ENCODE measurements around the gene STX11. TPM values are rescaled to one million over a fixed set of nuclear protein-coding genes. Genes with fewer than 3 reads are reported as not detected.

Gene STX11
- 23.3 and 26.4 TPM in 2 replicates for total RNA-seq

DNA sequence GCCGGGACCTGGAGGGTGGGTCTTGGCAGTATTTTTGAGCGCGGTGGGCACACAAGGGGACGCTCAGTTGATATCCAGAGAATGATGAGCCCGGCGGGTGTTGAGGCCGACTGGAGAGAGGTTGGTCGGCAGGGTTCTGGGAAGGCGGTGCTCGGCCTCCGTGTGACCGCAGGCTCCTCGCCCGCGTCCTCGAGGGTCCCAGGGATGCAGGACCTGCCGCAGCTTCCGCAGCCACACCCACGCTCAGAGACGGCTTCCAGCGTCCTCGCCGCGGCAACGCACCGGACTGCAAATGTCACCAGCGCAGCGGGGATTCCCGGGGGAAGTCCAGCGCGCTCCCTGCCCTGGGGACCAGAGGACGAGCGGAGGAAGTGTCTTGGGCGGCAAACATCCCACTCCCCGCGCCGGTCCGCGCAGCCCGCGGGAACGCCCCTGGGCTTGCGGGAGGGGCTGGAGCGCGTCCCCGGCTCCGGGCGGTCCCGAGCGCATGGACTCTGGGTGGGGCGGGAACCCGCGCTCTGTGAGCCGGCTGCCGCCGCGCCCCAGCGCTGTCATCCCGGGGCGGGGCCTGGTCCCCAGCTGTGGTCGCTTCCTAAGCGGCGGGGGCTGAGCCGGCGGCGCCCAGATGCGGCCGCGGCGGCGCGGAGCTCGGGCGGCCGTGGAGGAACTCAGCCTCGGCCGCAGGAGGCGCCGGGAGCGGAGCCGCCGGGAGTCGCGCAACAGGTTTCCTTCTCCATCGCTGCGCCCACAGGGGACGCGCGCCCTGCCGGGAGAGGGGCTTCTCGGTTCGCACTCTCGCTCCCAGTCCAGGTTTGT lies at the start of gene STX11:
STX11 (plus strand) TSS at position 624 of the 816 bp plus-strand sequence. CDS start 36,111 bp downstream, outside the sequence.
- Mint-ChIP-seq H3K4me3 (peak within 1 kb of the TSS; percentile 92), H3K4me1 (peaks cover 46% of the 10 kb centered on the region), H3K27ac (peak within 1 kb of the TSS; percentile 96), H3K36me3 (ENCODE audit: low read depth) (peaks cover 20% of the 10 kb centered on the region), H3K9me3 (no peaks in the 10 kb centered on the region), H3K27me3 (no peaks in the 10 kb centered on the region)
- ChIA-PET POLR2A (interaction anchor here (0.6 to 2.3 kb wide), 13 partner anchors 9 to 314 kb away, joined by 3 to 21 read pairs (median 5); partner anchors contain the start of gene SF3B5), CTCF (interaction anchor here (1.3 to 1.7 kb wide), 3 partner anchors 26 to 68 kb away, joined by 5 to 6 read pairs (median 6); no protein-coding TSS in a partner anchor)
- TF ChIP-seq, protein P1, sequence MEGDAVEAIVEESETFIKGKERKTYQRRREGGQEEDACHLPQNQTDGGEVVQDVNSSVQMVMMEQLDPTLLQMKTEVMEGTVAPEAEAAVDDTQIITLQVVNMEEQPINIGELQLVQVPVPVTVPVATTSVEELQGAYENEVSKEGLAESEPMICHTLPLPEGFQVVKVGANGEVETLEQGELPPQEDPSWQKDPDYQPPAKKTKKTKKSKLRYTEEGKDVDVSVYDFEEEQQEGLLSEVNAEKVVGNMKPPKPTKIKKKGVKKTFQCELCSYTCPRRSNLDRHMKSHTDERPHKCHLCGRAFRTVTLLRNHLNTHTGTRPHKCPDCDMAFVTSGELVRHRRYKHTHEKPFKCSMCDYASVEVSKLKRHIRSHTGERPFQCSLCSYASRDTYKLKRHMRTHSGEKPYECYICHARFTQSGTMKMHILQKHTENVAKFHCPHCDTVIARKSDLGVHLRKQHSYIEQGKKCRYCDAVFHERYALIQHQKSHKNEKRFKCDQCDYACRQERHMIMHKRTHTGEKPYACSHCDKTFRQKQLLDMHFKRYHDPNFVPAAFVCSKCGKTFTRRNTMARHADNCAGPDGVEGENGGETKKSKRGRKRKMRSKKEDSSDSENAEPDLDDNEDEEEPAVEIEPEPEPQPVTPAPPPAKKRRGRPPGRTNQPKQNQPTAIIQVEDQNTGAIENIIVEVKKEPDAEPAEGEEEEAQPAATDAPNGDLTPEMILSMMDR (IDR thresholded peaks at IDR 0.05): no peak
- DNase-seq (peak; percentile 84), ATAC-seq (ENCODE audit: low read depth) (peak; percentile 72)
- intact Hi-C loops (cut with micrococcal nuclease): loop anchor here (1.0 to 10.0 kb wide), 9 partner anchors 13 to 1815 kb away; partner anchors contain the start of genes HIVEP2, SF3B5, SHPRH and UTRN

DNA sequence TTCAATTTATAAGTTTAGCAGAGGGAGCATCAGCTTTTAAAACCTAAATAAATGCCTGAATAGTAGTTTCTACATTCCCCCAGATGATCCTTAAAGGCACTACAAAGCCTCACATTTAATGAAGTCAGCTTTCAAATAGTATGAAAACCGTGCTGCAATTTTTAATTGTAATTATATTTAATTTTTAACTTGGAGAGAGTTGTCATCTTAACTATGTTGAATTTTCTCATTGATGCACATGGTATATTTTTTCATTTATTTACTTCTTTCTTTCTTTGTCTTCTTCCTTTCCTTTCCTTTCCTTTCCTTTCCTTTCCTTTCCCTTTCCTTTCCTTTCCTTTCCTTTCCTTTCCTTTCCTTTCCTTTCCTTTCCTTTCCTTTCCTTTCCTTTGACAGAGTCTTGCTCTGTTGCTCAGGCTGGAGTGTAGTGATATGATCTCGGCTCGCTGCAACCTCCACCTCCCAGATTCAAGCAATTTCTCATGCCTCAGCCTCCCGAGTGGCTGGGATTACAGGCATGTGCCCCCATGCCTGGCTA lies 47.2 kb upstream of the STX11 start:
- Mint-ChIP-seq H3K9me3 (no peaks in the 10 kb centered on the region), H3K27ac (no peak overlapping the region)
- POLR2A ChIA-PET: no interaction called here

DNA sequence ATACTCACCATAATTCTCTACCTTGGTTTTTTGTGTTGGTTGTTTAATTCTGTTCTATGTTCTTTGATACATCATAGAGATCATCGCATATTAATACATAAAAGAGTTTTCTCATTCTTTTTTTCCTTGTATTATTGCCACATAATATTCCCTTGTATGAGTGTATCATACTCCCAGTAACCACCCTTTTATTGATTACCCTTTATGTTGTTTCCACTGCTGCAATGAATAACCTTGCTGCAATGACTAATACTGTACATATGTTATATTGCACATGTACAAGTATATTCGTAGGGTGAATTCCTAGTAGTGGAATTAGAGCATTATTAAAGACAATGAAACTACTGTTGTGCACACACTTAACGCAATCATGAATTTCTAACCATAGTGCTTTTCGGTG lies 45.8 kb upstream of the STX11 start:
- ATAC-seq (ENCODE audit: low read depth) (no peak), DNase-seq (no peak)
- intact Hi-C loops (cut with micrococcal nuclease): loop anchor here (2.0 kb wide), 1 partner anchor 180 kb away; the partner anchor contains the start of gene UTRN
- Mint-ChIP-seq H3K27me3 (no peaks in the 10 kb centered on the region), H3K27ac (no peak overlapping the region), H3K4me1 (no peaks in the 10 kb centered on the region), H3K36me3 (ENCODE audit: low read depth) (no peaks in the 10 kb centered on the region), H3K9me3 (no peaks in the 10 kb centered on the region), H3K4me3 (no peak overlapping the region)
- ChIA-PET POLR2A (interaction anchor here (1.0 to 1.8 kb wide), 4 partner anchors 9 to 377 kb away, joined by 4 to 12 read pairs (median 8); partner anchors contain the start of genes SF3B5 and STX11), CTCF (interaction anchor here (0.8 to 3.4 kb wide), 12 partner anchors 12 to 380 kb away, joined by 3 to 49 read pairs (median 4); no protein-coding TSS in a partner anchor)
- TF ChIP-seq, protein P1 (IDR thresholded peaks at IDR 0.05): no peak

More for the DNA sequence above, 47.2 kb upstream of the STX11 start:
- intact Hi-C loops (cut with micrococcal nuclease): no loop called here
- DNase-seq (no peak), ATAC-seq (ENCODE audit: low read depth) (no peak)
- Mint-ChIP-seq H3K27me3 (no peaks in the 10 kb centered on the region), H3K4me3 (no peak overlapping the region), H3K36me3 (ENCODE audit: low read depth) (no peaks in the 10 kb centered on the region), H3K4me1 (no peaks in the 10 kb centered on the region)
- TF ChIP-seq, protein P1 (IDR thresholded peaks at IDR 0.05): no peak
- CTCF ChIA-PET: interaction anchor here (1.6 to 4.3 kb wide), 3 partner anchors 115 to 380 kb away, joined by 4 to 21 read pairs (median 16); no protein-coding TSS in a partner anchor

DNA sequence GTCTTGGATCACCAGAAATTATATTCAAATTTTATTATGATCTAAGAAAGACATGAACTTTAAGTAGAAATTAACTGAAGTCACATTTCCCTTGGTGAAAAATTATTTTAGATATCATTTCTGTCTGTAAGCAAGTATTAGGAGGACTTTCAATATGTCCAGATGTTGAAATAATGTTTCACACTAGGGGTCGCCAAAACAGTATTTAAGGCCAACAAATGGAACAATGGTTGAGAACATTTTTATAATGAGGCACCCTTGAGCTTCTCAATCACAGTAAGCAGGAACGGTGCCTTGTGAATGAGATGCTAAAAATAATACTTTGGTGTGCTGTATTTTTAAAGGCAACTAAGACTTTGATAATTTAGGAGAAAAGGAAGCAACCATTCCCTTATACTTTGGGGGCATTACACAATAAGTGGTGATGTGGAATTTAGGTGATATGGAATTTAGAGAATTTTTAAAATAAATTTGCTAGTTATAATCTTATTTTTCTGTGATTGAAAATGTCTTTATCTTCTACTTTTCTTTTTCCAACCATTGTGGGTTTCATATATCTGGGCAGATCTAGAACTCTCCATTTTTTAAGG lies 45.3 kb upstream of the STX11 start:
- no peak overlapping the region for H3K4me3 Mint-ChIP-seq
- ATAC-seq (ENCODE audit: low read depth): peak; percentile 95
- intact Hi-C loops (cut with micrococcal nuclease): loop anchor here (1.0 to 2.0 kb wide), 4 partner anchors 45 to 377 kb away; partner anchors contain the start of genes STX11 and UTRN
- no peak for DNase-seq
- ChIA-PET CTCF (interaction anchor here (0.6 to 3.4 kb wide), 16 partner anchors 11 to 529 kb away, joined by 3 to 49 read pairs (median 4); no protein-coding TSS in a partner anchor), POLR2A (interaction anchor here (1.0 to 1.8 kb wide), 4 partner anchors 10 to 377 kb away, joined by 4 to 12 read pairs (median 8); partner anchors contain the start of genes SF3B5 and STX11)
- no peaks in the 10 kb centered on the region for H3K27me3 Mint-ChIP-seq
- no peaks in the 10 kb centered on the region for H3K36me3 Mint-ChIP-seq (ENCODE audit: low read depth)
- TF ChIP-seq, protein P1 (IDR thresholded peaks at IDR 0.05): no peak
- H3K9me3 Mint-ChIP-seq: no peaks in the 10 kb centered on the region
- no peaks in the 10 kb centered on the region for H3K4me1 Mint-ChIP-seq
- H3K27ac Mint-ChIP-seq: no peak overlapping the region

Data from activated B cell treated with CpG ODN at 0.5 μM for 24 hours (primary cell).